ENCODE data around the gene SUMF1. TPM values are rescaled to one million over a fixed set of nuclear protein-coding genes. Genes with fewer than 3 reads are reported as not detected.
A peak's percentile ranks its signal among the peaks of the same experiment; 100 is the strongest.

Gene SUMF1
- total and polyA plus RNA-seq, 2 of the 13 experiments (the other 11 are each of a cell fraction or from before 2014, with no cell fraction given), result 18.5 to 28.9 TPM

- TF ChIP-seq ARHGAP35 (CRISPR knock-in tag; IDR thresholded peaks at IDR 0.05; ENCODE audit: borderline replicate concordance) (no peak), BHLHE40 (IDR thresholded peaks at IDR 0.05; ENCODE audit: low read length) (peak; percentile 66; the same call in 1 of the 2 replicates), MEIS2 (CRISPR knock-in tag; IDR thresholded peaks at IDR 0.05) (0 out of 2 replicates have a peak, but pooled peaks have one; percentile 5), CREB1 (IDR thresholded peaks at IDR 0.05) (0 out of 2 replicates have a peak, but pooled peaks have one; percentile 6), CREB1 (CRISPR knock-in tag; IDR thresholded peaks at IDR 0.05) (no peak)
These were observed 25.3 kb upstream of the SUMF1 start (continued) for GRCh38 chr3:4492208-4493013.

GRCh38 chr3:4491855-4492207 lies 24.8 kb upstream of the SUMF1 start:
- intact Hi-C loops (cut with micrococcal nuclease; ENCODE audit: unreplicated experiment), result loop anchor here (2.0 to 10.0 kb wide), 4 partner anchors 15 to 143 kb away; partner anchors contain the start of gene SUMF1
- Histone ChIP-seq H3K4me3 (replicated peaks in 1 of 3; ENCODE audit: insufficient read depth in 1 of 3, low read depth in 2 of 3, low read length in 3 of 3) (peak overlapping the region; percentile 87 to 93 (median 92)), H3K79me2 (ENCODE audit: insufficient read depth, low read length) (peaks cover 4% of the 10 kb centered on the region), H3K9ac (ENCODE audit: insufficient read depth, low read depth, low read length) (peak overlapping the region; percentile 77; the same call in 1 of the 2 replicates), H4K20me1 (ENCODE audit: insufficient read depth, low read length) (no peaks in the 10 kb centered on the region), H3K27ac (ENCODE audit: extremely low read length, insufficient read depth, low read length) (peak overlapping the region; percentile 80), H3K4me1 (ENCODE audit: insufficient read depth, low read length) (peaks cover 47% of the 10 kb centered on the region), H3K9me3 (ENCODE audit: low read length) (no peaks in the 10 kb centered on the region), H3K36me3 (replicated peaks in 1 of 2; ENCODE audit: control insufficient read depth in 1 of 2, insufficient read depth in 2 of 2, low read length in 2 of 2) (no peaks in the 10 kb centered on the region), H3K4me2 (ENCODE audit: low read depth, low read length) (peak overlapping the region; percentile 89), H2AFZ (ENCODE audit: low read length) (no peak overlapping the region), H3K27me3 (ENCODE audit: control insufficient read depth in 1 of 2, insufficient read depth in 2 of 2, low read length in 2 of 2) (no peaks in the 10 kb centered on the region; a peak in 1 of 5 replicates)
- 75% methylated on average over 5 of the region's 5 CpGs for WGBS (ENCODE audit: low lambda C conversion rate)
- in situ Hi-C loops (cut with HindIII; ENCODE audit: extremely low pct_ligation_motif_present, low pct_unique_long_range_greater_than_20kb), result no loop called here
- FAIRE-seq, result no peak
- BruUV-seq (replicated peaks), result no TSS peak
- POLR2A ChIA-PET, result interaction anchor here (0.7 to 3.3 kb wide), 10 partner anchors 16 to 142 kb away, joined by 3 to 120 read pairs (median 19); partner anchors contain the start of gene SUMF1
- ATAC-seq, result no peak
- no peak for DNase-seq (ENCODE audit: low spot score)
- CTCF ChIA-PET (ENCODE audit: low intra/inter-chr PET ratio, low total read pairs), result no interaction called here
- TF ChIP-seq, protein P1, sequence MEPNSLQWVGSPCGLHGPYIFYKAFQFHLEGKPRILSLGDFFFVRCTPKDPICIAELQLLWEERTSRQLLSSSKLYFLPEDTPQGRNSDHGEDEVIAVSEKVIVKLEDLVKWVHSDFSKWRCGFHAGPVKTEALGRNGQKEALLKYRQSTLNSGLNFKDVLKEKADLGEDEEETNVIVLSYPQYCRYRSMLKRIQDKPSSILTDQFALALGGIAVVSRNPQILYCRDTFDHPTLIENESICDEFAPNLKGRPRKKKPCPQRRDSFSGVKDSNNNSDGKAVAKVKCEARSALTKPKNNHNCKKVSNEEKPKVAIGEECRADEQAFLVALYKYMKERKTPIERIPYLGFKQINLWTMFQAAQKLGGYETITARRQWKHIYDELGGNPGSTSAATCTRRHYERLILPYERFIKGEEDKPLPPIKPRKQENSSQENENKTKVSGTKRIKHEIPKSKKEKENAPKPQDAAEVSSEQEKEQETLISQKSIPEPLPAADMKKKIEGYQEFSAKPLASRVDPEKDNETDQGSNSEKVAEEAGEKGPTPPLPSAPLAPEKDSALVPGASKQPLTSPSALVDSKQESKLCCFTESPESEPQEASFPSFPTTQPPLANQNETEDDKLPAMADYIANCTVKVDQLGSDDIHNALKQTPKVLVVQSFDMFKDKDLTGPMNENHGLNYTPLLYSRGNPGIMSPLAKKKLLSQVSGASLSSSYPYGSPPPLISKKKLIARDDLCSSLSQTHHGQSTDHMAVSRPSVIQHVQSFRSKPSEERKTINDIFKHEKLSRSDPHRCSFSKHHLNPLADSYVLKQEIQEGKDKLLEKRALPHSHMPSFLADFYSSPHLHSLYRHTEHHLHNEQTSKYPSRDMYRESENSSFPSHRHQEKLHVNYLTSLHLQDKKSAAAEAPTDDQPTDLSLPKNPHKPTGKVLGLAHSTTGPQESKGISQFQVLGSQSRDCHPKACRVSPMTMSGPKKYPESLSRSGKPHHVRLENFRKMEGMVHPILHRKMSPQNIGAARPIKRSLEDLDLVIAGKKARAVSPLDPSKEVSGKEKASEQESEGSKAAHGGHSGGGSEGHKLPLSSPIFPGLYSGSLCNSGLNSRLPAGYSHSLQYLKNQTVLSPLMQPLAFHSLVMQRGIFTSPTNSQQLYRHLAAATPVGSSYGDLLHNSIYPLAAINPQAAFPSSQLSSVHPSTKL (CRISPR knock-in tag; IDR thresholded peaks at IDR 0.05), result no peak
- no peak for TF ChIP-seq PCBP1 (IDR thresholded peaks at IDR 0.05; ENCODE audit: borderline replicate concordance, low read depth, low read length)
- no peak for TF ChIP-seq AKNA (CRISPR knock-in tag; IDR thresholded peaks at IDR 0.05; ENCODE audit: borderline replicate concordance)
- no peak for TF ChIP-seq U2AF2 (IDR thresholded peaks at IDR 0.05; ENCODE audit: low read depth, low read length)
- no peak for TF ChIP-seq PAF1 (CRISPR knock-in tag; IDR thresholded peaks at IDR 0.05)
- TF ChIP-seq ZMAT3 (CRISPR knock-in tag; conservative IDR thresholded peaks at IDR 0.05), result no peak
